Neural cell (in vitro differentiated cells): ENCODE results near the gene ATP5PF.

Experiments used
- CTCF ChIP-seq: fragments of 450-650 bp; IDR thresholded peaks from 2 replicates; pipeline ENCODE4 v1.5.1; 2014; ENCODE audit warnings: antibody characterized with exemption, mild to moderate bottlenecking, moderate library complexity; ENCODE audit not compliant: poor library complexity, severe bottlenecking
- EZH2 ChIP-seq: fragments of 200-600, 300-800 bp; shearing (Covaris generic), sonication (generic); IDR thresholded peaks from 2 replicates; pipeline ENCODE4 v1.6.1; 2014; ENCODE audit warnings: antibody characterized with exemption, low read length, borderline replicate concordance, mild to moderate bottlenecking; ENCODE audit not compliant: insufficient read depth, poor library complexity, severe bottlenecking
- MXI1 ChIP-seq: fragments of 450-650 bp; conservative IDR thresholded peaks from 2 replicates; pipeline ENCODE4 v1.6.1; 2014; ENCODE audit warnings: antibody characterized with exemption, mild to moderate bottlenecking; ENCODE audit not compliant: poor library complexity, severe bottlenecking
- RAD21 ChIP-seq: fragments of 450-650 bp; conservative IDR thresholded peaks from 2 replicates; pipeline ENCODE4 v1.6.1; 2014; ENCODE audit warnings: antibody characterized with exemption, mild to moderate bottlenecking, moderate library complexity
- REST ChIP-seq: IDR thresholded peaks from 2 replicates; pipeline ENCODE4 v1.6.1; 2012; ENCODE audit warnings: borderline replicate concordance

DNA sequence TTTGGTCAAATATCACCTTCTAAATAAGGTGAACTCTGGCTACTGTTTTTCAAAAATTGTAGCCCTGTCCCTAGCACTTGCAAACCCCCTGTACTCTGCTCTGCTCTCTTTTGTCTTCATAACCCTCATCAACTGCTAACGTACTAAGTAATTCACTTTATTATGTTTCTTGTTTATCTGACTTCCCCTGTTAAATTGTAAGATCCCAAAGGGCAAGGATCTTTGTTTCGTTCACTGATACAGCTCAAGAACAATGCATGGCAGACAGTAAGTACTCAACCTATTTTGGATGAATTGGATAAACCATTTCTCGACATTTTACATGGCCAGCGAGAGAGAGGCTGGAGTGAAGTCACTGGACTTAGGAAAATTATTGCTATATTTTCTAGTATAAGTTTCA lies 46.9 kb downstream of the ATP5PF start:
- TF ChIP-seq MXI1: no peak
- no peak for TF ChIP-seq CTCF
- TF ChIP-seq EZH2: no peak
- no peak for TF ChIP-seq REST
- no peak for TF ChIP-seq RAD21
